Measurements from ENCODE around the gene PRDM15.
A peak's percentile ranks its signal among the peaks of the same experiment; 100 is the strongest.

Gene PRDM15, protein sequence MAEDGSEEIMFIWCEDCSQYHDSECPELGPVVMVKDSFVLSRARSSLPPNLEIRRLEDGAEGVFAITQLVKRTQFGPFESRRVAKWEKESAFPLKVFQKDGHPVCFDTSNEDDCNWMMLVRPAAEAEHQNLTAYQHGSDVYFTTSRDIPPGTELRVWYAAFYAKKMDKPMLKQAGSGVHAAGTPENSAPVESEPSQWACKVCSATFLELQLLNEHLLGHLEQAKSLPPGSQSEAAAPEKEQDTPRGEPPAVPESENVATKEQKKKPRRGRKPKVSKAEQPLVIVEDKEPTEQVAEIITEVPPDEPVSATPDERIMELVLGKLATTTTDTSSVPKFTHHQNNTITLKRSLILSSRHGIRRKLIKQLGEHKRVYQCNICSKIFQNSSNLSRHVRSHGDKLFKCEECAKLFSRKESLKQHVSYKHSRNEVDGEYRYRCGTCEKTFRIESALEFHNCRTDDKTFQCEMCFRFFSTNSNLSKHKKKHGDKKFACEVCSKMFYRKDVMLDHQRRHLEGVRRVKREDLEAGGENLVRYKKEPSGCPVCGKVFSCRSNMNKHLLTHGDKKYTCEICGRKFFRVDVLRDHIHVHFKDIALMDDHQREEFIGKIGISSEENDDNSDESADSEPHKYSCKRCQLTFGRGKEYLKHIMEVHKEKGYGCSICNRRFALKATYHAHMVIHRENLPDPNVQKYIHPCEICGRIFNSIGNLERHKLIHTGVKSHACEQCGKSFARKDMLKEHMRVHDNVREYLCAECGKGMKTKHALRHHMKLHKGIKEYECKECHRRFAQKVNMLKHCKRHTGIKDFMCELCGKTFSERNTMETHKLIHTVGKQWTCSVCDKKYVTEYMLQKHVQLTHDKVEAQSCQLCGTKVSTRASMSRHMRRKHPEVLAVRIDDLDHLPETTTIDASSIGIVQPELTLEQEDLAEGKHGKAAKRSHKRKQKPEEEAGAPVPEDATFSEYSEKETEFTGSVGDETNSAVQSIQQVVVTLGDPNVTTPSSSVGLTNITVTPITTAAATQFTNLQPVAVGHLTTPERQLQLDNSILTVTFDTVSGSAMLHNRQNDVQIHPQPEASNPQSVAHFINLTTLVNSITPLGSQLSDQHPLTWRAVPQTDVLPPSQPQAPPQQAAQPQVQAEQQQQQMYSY
- total RNA-seq: 27.3 to 55.8 reads per million in 2 experiments

DNA sequence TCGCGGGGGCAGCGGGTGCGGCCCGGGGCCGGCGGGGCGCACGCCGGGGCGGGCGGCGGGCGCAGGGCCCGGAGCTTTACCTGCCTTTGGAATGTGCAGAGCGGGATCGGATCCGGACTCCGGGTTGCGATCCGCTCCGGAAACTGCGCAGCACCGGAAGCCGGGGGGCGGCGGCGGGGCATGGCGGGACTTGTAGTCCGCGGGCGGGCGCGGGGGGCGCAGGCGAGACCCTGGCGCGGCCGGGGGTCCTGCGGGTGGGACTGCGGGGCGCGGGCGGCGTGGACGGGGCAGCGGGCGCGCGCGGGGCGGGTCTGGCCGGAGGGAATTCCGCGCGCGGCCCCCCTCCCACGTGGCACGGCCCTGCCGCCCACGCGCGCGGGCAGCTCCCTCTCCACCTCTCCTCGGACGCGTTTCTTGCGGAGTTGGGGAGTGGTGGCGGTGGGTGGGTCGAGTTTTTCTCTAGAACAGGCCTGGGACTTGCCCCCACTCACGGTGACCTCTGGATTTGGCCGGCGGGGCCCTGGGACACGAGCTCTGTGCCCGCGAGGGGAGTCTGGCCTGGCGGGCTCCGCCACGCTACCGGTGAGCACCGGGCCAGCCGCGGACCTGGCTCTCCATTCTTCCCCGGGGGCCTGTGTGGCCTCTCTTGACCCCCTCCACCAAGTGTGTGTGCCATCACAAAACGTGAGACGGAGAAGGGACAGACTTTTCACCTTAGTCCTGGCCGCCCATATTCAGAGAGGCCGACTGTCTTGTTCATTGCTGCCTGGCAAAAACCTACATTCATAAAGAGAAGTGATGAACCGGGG lies at the start of gene PRDM15:
Gene PRDM15 (minus strand): TSS at position 155 of the 809 bp plus-strand sequence. CDS start 18,981 bp downstream, outside the sequence.
- DNase-seq (ENCODE audit: low read depth): peak; percentile 69

DNA sequence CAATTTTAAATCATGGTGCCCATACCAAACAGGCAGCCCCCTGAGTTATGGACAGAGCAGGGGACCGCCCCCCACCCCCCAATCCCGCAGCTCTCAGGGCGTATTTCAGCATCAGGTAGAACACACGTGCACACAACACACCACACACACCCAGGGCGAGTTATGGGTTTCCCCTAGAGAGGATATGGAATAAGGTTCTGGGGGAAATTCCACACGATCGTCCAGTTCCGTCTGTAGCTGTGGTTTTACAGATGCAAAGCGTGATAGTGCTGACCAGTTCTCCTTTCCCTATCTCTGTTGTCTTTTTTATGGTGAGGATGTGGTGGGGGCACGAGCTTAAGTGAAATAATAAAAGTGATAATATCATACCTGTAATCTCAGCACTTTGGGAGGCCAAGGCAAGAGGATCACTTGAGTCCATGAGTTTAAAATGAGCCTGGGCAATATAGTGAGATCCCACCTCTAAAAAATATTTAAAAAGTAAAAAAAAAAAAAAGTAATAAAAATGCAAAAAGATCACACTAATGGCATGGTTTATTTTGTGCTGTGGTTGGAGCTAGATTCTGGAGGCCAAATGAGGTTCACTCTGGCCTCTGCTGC lies 49.6 kb upstream of the PRDM15 start:
- no peak for DNase-seq (ENCODE audit: low read depth)

DNA sequence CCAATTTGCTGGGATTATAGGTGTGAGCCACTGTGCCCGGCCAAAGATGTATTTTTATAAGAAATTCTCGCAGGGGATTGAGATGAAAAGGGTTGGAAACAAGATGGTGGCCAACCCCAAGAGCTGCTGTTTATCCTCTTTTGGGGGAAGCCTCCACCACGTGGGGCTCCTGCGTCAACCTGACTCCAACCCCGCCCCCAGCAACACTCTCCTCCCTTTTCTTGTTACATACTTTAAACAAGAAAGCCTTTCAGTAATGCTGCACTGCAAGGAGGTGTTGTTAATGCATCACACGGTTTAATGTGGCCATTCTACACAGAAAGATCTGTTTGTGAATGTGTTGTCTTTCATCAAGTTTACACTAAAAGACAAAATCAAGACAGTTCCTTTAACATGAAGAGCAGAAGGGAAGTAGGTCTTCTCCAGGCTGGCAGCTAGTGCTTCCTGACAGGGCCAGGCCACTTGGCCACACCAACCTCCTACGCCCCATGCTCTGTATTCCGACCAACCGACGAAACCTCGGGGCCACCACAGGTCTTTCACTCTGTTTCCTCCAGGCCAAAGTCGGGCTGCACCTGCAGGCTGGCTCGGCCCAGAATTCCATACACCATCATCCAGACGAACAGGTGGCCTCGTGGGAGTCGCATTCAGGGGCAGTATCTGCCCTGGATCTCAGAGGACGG lies 48.7 kb upstream of the PRDM15 start:
- DNase-seq (ENCODE audit: low read depth): no peak

DNA sequence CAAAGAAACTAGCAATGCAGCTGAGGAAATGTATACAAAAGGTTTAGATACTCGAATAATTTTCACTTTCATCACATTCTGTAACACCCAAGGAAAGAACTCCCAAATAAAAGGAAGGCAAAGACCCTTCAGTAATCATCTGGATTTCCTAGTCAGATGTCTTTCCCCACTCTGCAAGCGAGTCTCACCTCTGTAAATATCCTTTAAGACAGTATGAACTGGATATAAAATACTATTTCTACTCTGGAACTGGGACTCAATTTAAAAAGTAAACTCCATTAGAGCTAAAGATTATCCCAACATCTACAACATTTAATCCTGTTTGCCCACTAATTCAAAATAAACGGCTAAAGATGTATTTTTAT lies 47.6 kb upstream of the PRDM15 start:
- no peak for DNase-seq (ENCODE audit: low read depth)

DNA sequence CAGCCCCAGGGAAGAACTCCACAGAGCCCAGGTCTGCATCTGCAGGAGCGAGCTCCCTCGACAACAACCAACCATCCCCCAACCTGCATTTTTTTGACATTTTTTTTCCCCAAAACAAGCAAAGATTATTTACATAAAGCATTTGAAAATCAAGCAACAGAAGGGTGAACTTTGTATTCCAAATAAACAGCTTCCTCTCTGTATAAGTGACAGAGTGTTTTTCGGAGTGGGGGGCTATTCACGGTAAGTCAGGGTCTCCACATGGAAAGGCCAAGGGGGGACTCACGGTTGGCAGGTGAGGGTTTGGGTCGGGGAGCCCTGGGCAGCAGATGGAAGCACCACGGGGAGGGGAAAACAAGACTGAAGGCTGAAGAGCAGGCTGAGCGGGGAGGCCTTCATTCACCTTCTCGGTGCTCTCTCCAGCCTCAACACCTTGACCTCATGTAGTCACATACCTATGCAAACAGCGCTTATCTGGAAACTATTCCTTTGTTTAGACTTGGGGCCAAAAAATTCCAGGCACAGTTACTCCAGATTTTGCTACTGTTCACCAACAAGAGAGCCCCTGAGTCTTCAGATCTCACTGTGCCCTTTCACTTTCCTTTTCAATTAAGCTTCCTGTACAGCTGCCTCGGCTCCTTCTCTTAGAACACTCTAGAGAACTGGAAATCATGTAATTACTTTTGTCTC lies 47.1 kb upstream of the PRDM15 start:
- no peak for DNase-seq (ENCODE audit: low read depth)

DNA sequence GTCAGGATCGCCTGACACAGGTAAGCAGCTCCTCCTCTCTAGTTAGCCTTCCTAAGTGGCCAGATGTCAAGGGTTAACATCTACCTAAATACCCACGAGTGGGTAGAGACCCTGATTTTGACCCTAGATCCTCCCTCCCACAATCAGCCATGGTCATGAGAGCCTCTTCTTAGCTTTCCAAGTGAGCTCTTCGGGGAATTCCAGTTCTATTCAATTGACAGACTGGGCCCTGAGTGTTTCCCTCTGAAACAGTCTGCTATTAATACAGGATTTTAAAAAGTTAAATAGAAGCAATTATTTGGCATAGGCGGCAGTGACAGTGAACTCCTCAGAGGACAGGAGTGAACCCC lies 46.6 kb upstream of the PRDM15 start:
- no peak for DNase-seq (ENCODE audit: low read depth)

DNA sequence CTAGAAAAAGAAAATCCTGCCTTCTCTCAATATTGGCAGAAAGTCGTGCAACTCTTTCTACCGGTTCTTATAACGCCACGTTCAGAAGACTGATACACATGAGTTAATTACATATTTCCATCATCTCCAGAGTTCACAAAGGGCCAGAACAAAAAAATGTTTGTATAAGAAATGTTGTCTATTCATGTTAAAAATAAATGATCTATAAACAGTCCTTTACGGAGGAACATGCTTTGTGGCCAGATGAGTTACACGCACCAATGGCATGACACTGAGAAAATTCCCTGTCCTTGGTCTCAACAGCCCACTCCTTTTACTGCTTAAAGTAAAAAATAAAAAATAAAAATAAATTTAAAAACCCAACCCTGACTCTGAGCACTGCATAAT lies 45.2 kb upstream of the PRDM15 start:
- DNase-seq (ENCODE audit: low read depth): no peak

DNA sequence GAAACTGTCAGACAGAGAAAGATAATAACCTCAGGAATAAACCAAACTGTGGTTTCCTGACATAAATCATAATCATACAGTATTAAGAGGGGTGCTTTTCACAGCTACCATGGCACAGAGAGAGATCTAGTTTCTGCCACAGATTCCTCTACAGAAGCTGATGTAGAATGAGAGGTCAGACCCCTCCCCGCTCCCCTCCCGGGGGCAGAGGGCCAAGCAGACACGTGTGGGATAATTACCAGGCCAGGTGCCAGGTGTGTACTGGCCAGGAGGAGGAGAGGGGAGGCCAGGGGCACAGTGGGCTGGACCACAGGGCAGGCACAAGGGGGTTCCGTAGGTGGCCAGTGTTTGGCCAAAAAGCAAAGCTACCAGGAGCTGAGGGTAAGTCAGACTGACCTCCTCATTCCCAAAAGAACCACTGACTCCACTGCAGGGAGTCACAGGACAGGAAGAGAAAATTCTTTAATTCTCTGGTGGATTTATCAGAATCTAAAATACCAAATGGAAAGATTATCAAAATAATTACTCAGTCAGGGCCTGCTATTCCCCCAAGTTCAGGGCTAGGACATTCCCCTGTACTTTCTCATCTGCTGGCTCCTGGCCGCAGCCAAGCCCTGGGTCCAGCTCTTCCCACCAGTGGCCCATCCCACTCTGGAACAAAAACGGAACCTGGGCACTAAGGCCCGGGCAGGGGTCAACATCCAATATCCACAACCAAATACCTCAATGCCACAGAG lies 44.7 kb upstream of the PRDM15 start:
- no peak for DNase-seq (ENCODE audit: low read depth)

DNA sequence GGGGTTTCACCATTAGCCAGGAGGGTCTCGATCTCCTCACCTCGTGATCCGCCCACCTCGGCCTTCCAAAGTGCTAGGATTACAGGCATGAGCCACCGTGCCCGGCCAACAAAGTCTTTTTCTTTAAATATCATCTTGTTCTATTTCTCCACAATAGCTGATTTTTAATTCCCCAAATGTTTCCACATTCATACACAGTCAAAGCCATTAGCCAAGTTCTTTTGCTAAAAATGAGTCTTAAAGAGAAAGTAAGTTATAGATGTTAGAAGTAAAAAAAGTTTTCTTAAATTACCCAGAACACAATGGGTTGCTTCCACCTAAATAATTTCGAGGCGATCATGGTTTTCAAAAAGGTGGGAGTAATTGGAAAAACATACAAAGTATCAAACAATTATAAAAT lies 44.0 kb upstream of the PRDM15 start:
- DNase-seq (ENCODE audit: low read depth): no peak

DNA sequence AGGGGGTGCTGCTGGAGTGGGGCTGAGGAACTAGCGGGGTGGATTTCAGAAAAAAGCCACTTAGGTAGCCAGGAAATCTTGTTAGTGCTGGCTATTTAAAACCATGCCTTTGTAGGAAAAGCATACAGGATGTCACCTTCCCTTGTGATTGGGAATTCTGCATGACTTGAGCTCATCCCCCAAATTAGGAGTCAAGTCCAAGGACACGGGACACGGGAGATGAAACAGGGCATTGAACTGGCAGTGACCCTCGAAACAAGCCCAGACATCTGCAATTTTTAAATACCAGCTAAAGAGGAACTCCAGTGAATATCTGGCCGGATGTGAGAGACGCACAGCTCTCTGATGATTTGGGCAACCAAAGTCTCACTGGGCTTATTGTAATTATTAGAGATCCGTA lies 41.9 kb upstream of the PRDM15 start:
- no peak for DNase-seq (ENCODE audit: low read depth)

DNA sequence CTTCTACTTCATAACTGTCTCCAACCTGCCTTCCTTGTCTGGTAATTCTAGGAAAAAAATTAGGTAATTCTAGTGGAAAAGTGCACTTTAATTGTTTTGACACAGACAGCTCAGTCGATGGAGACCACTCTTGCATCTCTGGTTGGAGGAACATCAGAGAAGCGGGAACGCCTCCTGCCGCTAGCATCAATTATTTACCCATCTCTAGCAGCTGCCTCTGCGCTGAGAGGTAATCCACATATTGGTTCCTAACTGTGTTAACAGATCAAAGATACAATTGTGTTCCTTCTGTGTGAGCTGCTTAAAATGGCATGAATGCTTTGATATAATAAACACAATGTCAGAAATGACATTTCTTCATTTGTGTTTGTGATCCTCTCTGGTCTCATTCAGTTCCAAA lies 41.3 kb upstream of the PRDM15 start:
- no peak for DNase-seq (ENCODE audit: low read depth)

DNA sequence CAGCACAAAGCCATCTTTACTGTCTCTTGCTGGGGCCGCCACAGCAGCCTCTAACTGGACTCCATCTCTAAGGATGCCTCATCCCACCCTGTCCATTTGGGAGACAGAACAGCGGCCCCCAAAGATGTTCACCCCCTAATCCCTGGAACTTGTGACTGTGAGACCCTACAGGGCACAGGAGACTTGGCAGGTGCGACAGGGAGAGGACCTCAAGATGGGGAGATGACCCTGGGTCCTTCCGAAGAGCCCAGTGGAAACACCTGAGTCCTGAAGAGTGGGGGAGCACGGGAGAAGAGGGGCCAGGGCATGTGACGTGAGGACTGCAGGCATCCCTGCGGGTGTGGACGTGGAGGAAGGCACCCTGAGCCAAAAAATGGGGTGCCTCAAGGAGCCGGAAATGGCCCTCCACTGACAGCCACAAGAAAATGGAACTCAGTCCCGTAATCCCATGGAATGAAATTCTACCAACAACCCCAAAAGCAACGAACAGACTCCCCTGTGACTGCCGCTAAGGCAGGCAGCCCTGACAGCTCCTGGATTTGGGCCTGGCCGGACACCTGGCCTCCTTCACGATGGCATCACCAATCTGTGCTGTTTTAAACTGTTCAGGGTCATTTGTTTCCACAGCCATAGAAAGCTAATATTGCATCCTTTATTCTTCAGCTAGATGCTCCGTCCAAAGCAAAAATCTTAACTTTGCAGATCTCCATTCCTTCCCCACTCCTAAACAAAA lies 40.7 kb upstream of the PRDM15 start:
- no peak for DNase-seq (ENCODE audit: low read depth)

DNA sequence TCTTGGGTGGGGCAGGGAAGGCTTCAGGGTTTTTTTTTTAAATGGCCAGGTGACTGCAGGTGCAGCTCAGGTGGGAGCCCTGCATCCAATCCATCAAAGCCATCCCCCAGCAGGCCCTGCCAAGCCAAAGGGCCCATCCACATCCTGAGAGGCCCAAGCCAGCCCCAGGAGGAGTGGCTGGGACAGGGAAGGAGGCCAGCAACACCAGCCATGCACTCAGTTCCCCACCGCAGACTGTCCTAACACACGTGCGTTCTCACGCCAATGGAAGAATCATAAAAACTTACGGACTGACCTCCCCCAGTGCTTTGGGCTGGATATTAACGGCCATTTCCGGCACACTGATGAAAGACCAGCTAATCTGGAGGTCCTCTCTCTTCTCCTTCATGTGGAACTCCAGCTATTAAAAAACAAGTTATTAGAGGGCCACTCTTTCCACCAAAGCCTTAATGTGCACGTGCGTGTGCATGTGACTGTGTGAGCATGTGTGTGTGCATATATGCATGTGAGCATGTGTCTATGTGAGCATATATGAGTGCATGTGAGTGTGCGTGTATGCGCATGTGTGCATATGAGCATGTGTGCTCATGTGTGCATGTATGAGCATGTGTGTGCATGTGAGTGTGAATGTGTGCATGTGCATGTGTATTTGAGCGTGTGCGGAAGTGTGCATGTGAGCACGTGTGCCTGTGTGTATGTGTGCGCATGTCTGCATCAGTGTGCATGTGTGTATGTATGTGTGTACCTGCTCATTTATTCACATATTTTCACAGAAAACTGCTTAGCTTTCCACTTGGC lies 39.6 kb upstream of the PRDM15 start:
- no peak for DNase-seq (ENCODE audit: low read depth)

DNA sequence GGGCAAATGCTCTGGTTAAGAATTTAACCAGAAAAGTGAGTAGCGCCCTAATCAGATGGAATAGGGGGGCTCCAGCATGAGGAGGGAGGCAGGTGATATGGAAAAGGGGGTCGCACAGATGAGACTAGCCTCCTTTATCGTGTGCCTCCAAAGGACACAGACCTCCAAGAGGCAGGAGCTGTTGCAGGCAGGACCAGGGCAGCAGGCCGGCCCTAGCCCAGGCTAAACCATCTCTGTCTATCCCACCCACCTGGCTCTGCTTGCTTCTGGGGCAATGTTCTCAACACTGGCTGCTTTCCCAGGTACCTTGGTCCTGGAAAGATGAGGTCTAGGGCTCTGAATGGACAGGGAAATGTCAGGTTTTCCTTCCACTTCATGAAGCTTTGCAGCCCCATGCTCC lies 38.4 kb upstream of the PRDM15 start:
- DNase-seq (ENCODE audit: low read depth): no peak

DNA sequence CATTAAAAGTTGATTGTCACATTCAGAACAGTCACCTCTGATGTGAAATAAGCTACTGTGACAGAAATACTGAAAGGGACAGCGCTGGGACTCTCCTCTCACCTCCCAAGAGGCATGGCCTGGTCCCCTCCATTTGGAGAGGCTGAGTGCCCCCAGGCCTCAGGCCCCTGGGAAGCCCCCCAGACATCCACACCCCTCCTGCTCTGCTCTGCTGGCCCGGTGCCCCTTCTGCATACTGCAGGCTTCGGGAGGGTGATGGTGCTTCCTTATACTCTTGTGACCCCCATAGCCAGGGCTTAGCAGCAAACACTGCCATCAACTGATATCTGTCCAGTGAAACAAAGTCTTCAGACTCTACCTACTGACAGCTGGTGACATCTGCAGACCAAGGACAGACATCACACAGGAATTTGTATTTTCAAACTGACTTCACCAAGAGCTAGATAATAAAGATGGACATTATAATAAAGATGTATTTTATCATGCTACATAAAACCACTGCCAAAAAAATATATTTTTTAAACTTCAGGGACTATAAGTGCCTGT lies 37.8 kb upstream of the PRDM15 start:
- DNase-seq (ENCODE audit: low read depth): no peak

DNA sequence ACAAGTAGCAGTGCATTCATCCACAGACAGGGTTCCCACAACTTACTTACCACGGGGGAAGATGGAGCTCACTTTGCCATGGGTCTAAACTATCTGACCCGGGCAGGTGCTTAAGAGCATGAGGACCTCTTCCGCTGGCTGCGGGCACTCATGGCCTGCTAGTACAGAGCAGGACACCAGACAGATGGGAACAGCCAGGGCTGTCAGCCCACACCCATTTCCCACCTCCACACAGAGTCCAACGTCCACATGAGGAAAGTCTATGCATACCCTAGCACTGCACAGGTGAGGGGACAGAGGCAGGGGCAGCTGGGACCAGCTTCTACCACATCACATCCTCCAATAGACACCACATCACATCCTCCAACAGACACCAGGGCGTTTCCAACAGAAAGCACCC lies 35.8 kb upstream of the PRDM15 start:
- no peak for DNase-seq (ENCODE audit: low read depth)

DNA sequence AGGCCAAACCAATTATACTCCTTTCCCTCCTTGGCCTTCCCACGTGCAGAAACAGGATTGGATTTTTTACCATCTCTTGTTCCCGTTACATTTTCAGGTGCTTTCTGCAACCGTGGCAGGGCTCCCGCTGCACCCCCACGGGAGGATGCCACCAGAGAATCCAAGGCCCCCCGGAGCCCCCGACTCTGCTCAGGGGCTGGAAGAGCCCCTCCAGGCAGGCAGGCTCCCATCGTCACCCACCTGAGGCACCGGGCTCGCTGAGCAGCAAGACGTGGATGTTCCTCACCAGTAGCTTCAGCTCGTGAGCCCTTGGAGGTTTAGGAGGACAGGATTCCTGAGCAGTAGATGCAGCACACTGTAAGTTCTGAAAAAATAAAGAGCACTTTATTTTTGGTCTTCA lies 35.2 kb upstream of the PRDM15 start:
- no peak for DNase-seq (ENCODE audit: low read depth)

DNA sequence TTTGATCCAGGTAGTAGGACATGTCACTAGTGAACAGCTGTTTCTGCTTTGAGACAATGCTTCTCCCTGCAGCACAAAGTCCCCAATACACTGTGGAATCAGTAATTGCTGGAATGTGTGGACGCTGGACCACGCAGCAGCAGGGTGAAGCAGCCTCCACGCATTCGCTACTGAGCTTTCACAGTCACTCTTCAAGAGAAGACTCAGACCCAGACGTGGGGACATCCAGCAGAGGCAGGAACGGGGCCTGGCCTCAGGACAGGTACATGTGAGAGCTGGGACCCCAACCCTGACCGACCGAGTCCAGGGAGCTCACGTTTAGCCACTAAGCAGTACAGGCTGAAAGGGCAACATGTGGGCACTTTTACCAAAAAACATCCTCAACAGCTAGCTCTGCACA lies 34.1 kb upstream of the PRDM15 start:
- DNase-seq (ENCODE audit: low read depth): no peak

Measured in T follicular helper cell (primary cell).